Common myeloid progenitor, CD34-positive (primary cell): ENCODE data around the gene SLC7A1.

Source experiments
- CTCF ChIA-PET: fragments of 350-600 bp; sonication (Branson Sonifier 250); formaldehyde crosslinking; loops from one replicate; lab custom pipeline; 2021; ENCODE audit warnings: antibody characterized with exemption; lab: Charles Lee
- POLR2A ChIA-PET: fragments of 350-600 bp; sonication (Branson Sonifier 250); formaldehyde crosslinking; loops from one replicate; lab custom pipeline; 2021; ENCODE audit warnings: antibody characterized with exemption; lab: Charles Lee
- DNase-seq, 3 donors: peaks; one replicate each; pipeline versions ENCODE4 v3.0.0 to v3.0.0-alpha.2; 2013
- H3K27ac ChIP-seq, 2 experiments: 1 replicate in 1 of 2; 2 replicates in 1 of 2; pipeline ENCODE4 v1.7.0; 2013; ENCODE audit warnings: inconsistent platforms in 2 of 2, low read length in 2 of 2, mild to moderate bottlenecking in 2 of 2, low read depth in 1 of 2, moderate library complexity in 1 of 2; ENCODE audit not compliant: severe bottlenecking in 2 of 2, insufficient read depth in 1 of 2, poor library complexity in 1 of 2
- H3K27me3 ChIP-seq, 5 experiments: replicated peaks in 2 of 5; 1 replicate in 3 of 5; 2 replicates in 2 of 5; pipeline versions ENCODE4 v1.6.1 to v1.7.0; 2013; ENCODE audit warnings: low read length in 4 of 5, mild to moderate bottlenecking in 2 of 5, moderate library complexity in 2 of 5, inconsistent platforms in 1 of 5; ENCODE audit not compliant: insufficient read depth in 5 of 5, control insufficient read depth in 4 of 5
- H3K36me3 ChIP-seq, 4 experiments: 1 replicate in 2 of 4; 2 replicates in 2 of 4; pipeline versions ENCODE4 v1.6.1 to v1.7.0; 2013; ENCODE audit warnings: low read length in 3 of 4, control low read depth in 1 of 4, mild to moderate bottlenecking in 1 of 4; ENCODE audit not compliant: control insufficient read depth in 4 of 4, insufficient read depth in 4 of 4
- H3K4me1 ChIP-seq, 4 experiments: 1 replicate in 3 of 4; 2 replicates in 1 of 4; pipeline versions ENCODE4 v1.6.1 to v1.7.1; 2013; ENCODE audit warnings: low read length in 3 of 4, mild to moderate bottlenecking in 3 of 4, control low read depth in 1 of 4, inconsistent platforms in 1 of 4, moderate library complexity in 1 of 4; ENCODE audit not compliant: control insufficient read depth in 4 of 4, insufficient read depth in 4 of 4; ENCODE audit errors: control extremely low read depth in 1 of 4
- H3K4me3 ChIP-seq, 7 experiments: 1 replicate in 4 of 7; 2 replicates in 3 of 7; pipeline versions ENCODE4 v1.5.1 to v1.7.0; 2013; ENCODE audit warnings: mild to moderate bottlenecking in 7 of 7, low read length in 6 of 7, moderate library complexity in 6 of 7, inconsistent platforms in 2 of 7, low read depth in 2 of 7, control low read depth in 1 of 7; ENCODE audit not compliant: insufficient read depth in 4 of 7, control insufficient read depth in 1 of 7; ENCODE audit errors: extremely low read depth in 1 of 7
- H3K9me3 ChIP-seq, 5 experiments: 1 replicate in 4 of 5; 2 replicates in 1 of 5; pipeline versions ENCODE4 v1.6.1 to v1.7.1; 2013; ENCODE audit warnings: low read length in 4 of 5, mild to moderate bottlenecking in 2 of 5, inconsistent platforms in 1 of 5, low read depth in 1 of 5, moderate library complexity in 1 of 5; ENCODE audit not compliant: control insufficient read depth in 4 of 5, insufficient read depth in 2 of 5; ENCODE audit errors: control extremely low read depth in 1 of 5
- WGBS: methylation state at CpG from one replicate; pipeline ENCODE4 v1.1.5; 2013; ENCODE audit not compliant: insufficient coverage; 5-methylcytosine and 5-hydroxymethylcytosine counted together

The SLC7A1 gene

GRCh38 chr13:29570051-29570654 is 25.3 kb downstream of the SLC7A1 start:
- H3K36me3 ChIP-seq = peaks cover 0 to 9% (median 0%) of the 10 kb centered on the region in 4 experiments
- no peak for DNase-seq
- 98% methylated on average over 11 of the region's 15 CpGs for WGBS
- H3K9me3 ChIP-seq = no peaks in the 10 kb centered on the region
- peaks cover 0 to 15% (median 7%) of the 10 kb centered on the region in 4 experiments for H3K4me1 ChIP-seq
- no peak overlapping the region for H3K4me3 ChIP-seq
- ChIA-PET POLR2A (no interaction called here), CTCF (no interaction called here)
- no peaks in the 10 kb centered on the region for H3K27me3 ChIP-seq
- H3K27ac ChIP-seq = no peak overlapping the region

GRCh38 chr13:29569253-29570050 is 26.0 kb downstream of the SLC7A1 start:
- no peak for DNase-seq
- no peaks in the 10 kb centered on the region for H3K9me3 ChIP-seq
- POLR2A ChIA-PET = interaction anchor here (0.5 kb wide), 1 partner anchor 9 kb away, joined by 3 read pairs; no protein-coding TSS in a partner anchor
- H3K27ac ChIP-seq = no peak overlapping the region
- CTCF ChIA-PET = no interaction called here
- peaks cover 0 to 16% (median 8%) of the 10 kb centered on the region in 4 experiments for H3K4me1 ChIP-seq
- no peaks in the 10 kb centered on the region for H3K27me3 ChIP-seq
- H3K4me3 ChIP-seq = no peak overlapping the region
- peaks cover 0 to 9% (median 0%) of the 10 kb centered on the region in 4 experiments for H3K36me3 ChIP-seq
- 86% methylated on average over 4 of the region's 8 CpGs for WGBS

- H3K4me3 ChIP-seq = no peak overlapping the region
- peaks cover 0 to 17% (median 4%) of the 10 kb centered on the region in 4 experiments for H3K4me1 ChIP-seq
- ChIA-PET CTCF (interaction anchor here (1.5 kb wide), 1 partner anchor 10 kb away, joined by 4 read pairs; no protein-coding TSS in a partner anchor), POLR2A (no interaction called here)
- no peak overlapping the region for H3K27ac ChIP-seq
- H3K36me3 ChIP-seq = peaks cover 0 to 9% (median 0%) of the 10 kb centered on the region in 4 experiments
- 94% methylated on average over 6 of the region's 9 CpGs for WGBS
- H3K27me3 ChIP-seq = no peaks in the 10 kb centered on the region
- no peaks in the 10 kb centered on the region for H3K9me3 ChIP-seq
- DNase-seq = no peak
Measured at GRCh38 chr13:29568731-29569130, 26.8 kb downstream of the SLC7A1 start.

GRCh38 chr13:29567411-29567810 is 28.1 kb downstream of the SLC7A1 start:
- CTCF ChIA-PET = interaction anchor here (1.5 kb wide), 1 partner anchor 12 kb away, joined by 4 read pairs; no protein-coding TSS in a partner anchor
- POLR2A ChIA-PET = interaction anchor here (0.6 kb wide), 1 partner anchor 19 kb away, joined by 3 read pairs; no protein-coding TSS in a partner anchor
- Histone ChIP-seq H3K9me3 (no peaks in the 10 kb centered on the region), H3K27me3 (no peaks in the 10 kb centered on the region), H3K4me3 (no peak overlapping the region), H3K36me3 (peaks cover 0 to 9% (median 0%) of the 10 kb centered on the region in 4 experiments), H3K27ac (no peak overlapping the region), H3K4me1 (peaks cover 0 to 6% (median 0%) of the 10 kb centered on the region in 4 experiments)
- WGBS = 98% methylated on average over 9 of the region's 9 CpGs
- DNase-seq = no peak

- CTCF ChIA-PET = no interaction called here
- POLR2A ChIA-PET = no interaction called here
- H3K36me3 ChIP-seq = peaks cover 0 to 6% (median 0%) of the 10 kb centered on the region in 4 experiments
- no peak overlapping the region for H3K27ac ChIP-seq
- H3K4me1 ChIP-seq = peaks cover 0 to 6% (median 0%) of the 10 kb centered on the region in 4 experiments
- WGBS = 100% methylated on average over 7 of the region's 7 CpGs
- no peaks in the 10 kb centered on the region for H3K27me3 ChIP-seq
- no peak overlapping the region for H3K4me3 ChIP-seq
- DNase-seq = no peak
- H3K9me3 ChIP-seq = no peaks in the 10 kb centered on the region
Measured at GRCh38 chr13:29566206-29566605, 29.3 kb downstream of the SLC7A1 start.

GRCh38 chr13:29564818-29565217 is 30.7 kb downstream of the SLC7A1 start:
- Histone ChIP-seq H3K36me3 (peaks cover 0 to 6% (median 0%) of the 10 kb centered on the region in 4 experiments), H3K27ac (no peak overlapping the region), H3K27me3 (no peaks in the 10 kb centered on the region), H3K4me1 (peaks cover 0 to 6% (median 0%) of the 10 kb centered on the region in 4 experiments), H3K4me3 (no peak overlapping the region), H3K9me3 (no peaks in the 10 kb centered on the region)
- DNase-seq = no peak
- ChIA-PET POLR2A (interaction anchor here (0.9 to 1.1 kb wide), 2 partner anchors 8 to 11 kb away, joined by 3 to 5 read pairs; no protein-coding TSS in a partner anchor), CTCF (interaction anchor here (1.0 to 2.6 kb wide), 5 partner anchors 8 to 13 kb away, joined by 3 to 10 read pairs (median 5); no protein-coding TSS in a partner anchor)
